Measurements from ENCODE around the gene MDFIC. TPM values are rescaled to one million over a fixed set of nuclear protein-coding genes. Genes with fewer than 3 reads are reported as not detected.

The MDFIC gene
- total RNA-seq, 1 donor from 2014 or later, result 104 TPM

- DNase-seq (ENCODE audit: low read depth in 2 of 2), result peak; percentile 42 to 82
These were observed 67.0 kb downstream of the MDFIC start for GRCh38 chr7:114988755-114989375.

GRCh38 chr7:114989531-114989930, 67.6 kb downstream of the MDFIC start:
- no peak for DNase-seq (ENCODE audit: low read depth in 2 of 2)

- peak in 1 of 2 donors; percentile 17 for DNase-seq (ENCODE audit: low read depth in 2 of 2)
These were observed 75.9 kb downstream of the MDFIC start for GRCh38 chr7:114997487-114998404.

GRCh38 chr7:115004121-115004520, 82.2 kb downstream of the MDFIC start:
- DNase-seq (ENCODE audit: low read depth in 2 of 2), result no peak

GRCh38 chr7:115005251-115005650, 83.4 kb downstream of the MDFIC start:
- DNase-seq (ENCODE audit: low read depth in 2 of 2), result no peak

- DNase-seq (ENCODE audit: low read depth in 2 of 2), result no peak
These were observed 84.1 kb downstream of the MDFIC start for GRCh38 chr7:115005953-115006352.

GRCh38 chr7:115007751-115008150, 85.9 kb downstream of the MDFIC start:
- DNase-seq (ENCODE audit: low read depth in 2 of 2), result no peak

- no peak for DNase-seq (ENCODE audit: low read depth in 2 of 2)
These were observed 86.7 kb downstream of the MDFIC start for GRCh38 chr7:115008465-115009114.

GRCh38 chr7:115009139-115009538, 87.2 kb downstream of the MDFIC start:
- DNase-seq (ENCODE audit: low read depth in 2 of 2), result no peak

- DNase-seq (ENCODE audit: low read depth in 2 of 2), result no peak
These were observed 88.0 kb downstream of the MDFIC start for GRCh38 chr7:115009736-115010440.

GRCh38 chr7:115010441-115010820, 88.5 kb downstream of the MDFIC start:
- no peak for DNase-seq (ENCODE audit: low read depth in 2 of 2)

GRCh38 chr7:115013886-115014285, 92.0 kb downstream of the MDFIC start:
- DNase-seq (ENCODE audit: low read depth in 2 of 2), result peak; percentile 9 to 54

GRCh38 chr7:115014794-115015193, 92.9 kb downstream of the MDFIC start:
- no peak for DNase-seq (ENCODE audit: low read depth in 2 of 2)

GRCh38 chr7:115015619-115016018, 93.7 kb downstream of the MDFIC start:
- peak in 1 of 2 donors; percentile 29 for DNase-seq (ENCODE audit: low read depth in 2 of 2)

GRCh38 chr7:115019882-115020605, 98.2 kb downstream of the MDFIC start:
- no peak for DNase-seq (ENCODE audit: low read depth in 2 of 2)

- DNase-seq (ENCODE audit: low read depth in 2 of 2), result peak in 1 of 2 donors; percentile 53
These were observed 101.3 kb downstream of the MDFIC start for GRCh38 chr7:115023219-115023618.

GRCh38 chr7:115024276-115024675, 102.4 kb downstream of the MDFIC start:
- peak in 1 of 2 donors; percentile 36 for DNase-seq (ENCODE audit: low read depth in 2 of 2)

- DNase-seq (ENCODE audit: low read depth in 2 of 2), result no peak
These were observed 111.1 kb downstream of the MDFIC start for GRCh38 chr7:115032715-115033703.

GRCh38 chr7:115033917-115034459, 112.1 kb downstream of the MDFIC start:
- DNase-seq (ENCODE audit: low read depth in 2 of 2), result no peak
